ENCODE measurements around the gene PDE8B. TPM values are rescaled to one million over a fixed set of nuclear protein-coding genes. Genes with fewer than 3 reads are reported as not detected.

PDE8B gene
- total RNA-seq, 3 donors from 2014 or later, result 4.9 to 57.1 (median 8.6) TPM

- intact Hi-C loops (cut with DNase I; ENCODE audit: low total_unique reads), result no loop called here
- Histone ChIP-seq H3K4me1 (no peaks in the 10 kb centered on the region), H3K27me3 (no peaks in the 10 kb centered on the region), H3K9me3 (no peaks in the 10 kb centered on the region), H3K36me3 (no peaks in the 10 kb centered on the region), H3K4me3 (no peak overlapping the region), H3K27ac (no peak overlapping the region)
- DNase-seq (ENCODE audit: low spot score in 2 of 2), result no peak
- TF ChIP-seq CTCF (IDR thresholded peaks at IDR 0.05) (no peak), POLR2AphosphoS5 (IDR thresholded peaks at IDR 0.05) (no peak), POLR2A (IDR thresholded peaks at IDR 0.05) (no peak)
Observed at GRCh38 chr5:77251921-77252320, 41.4 kb downstream of the PDE8B start.

GRCh38 chr5:77255617-77256016 is 45.1 kb downstream of the PDE8B start:
- intact Hi-C loops (cut with DNase I; ENCODE audit: low total_unique reads), result no loop called here
- Histone ChIP-seq H3K4me3 (no peak overlapping the region), H3K27ac (no peak overlapping the region), H3K36me3 (no peaks in the 10 kb centered on the region), H3K9me3 (no peaks in the 10 kb centered on the region), H3K4me1 (no peaks in the 10 kb centered on the region), H3K27me3 (no peaks in the 10 kb centered on the region)
- no peak for DNase-seq (ENCODE audit: low spot score in 2 of 2)
- TF ChIP-seq POLR2AphosphoS5 (IDR thresholded peaks at IDR 0.05) (no peak), CTCF (IDR thresholded peaks at IDR 0.05) (no peak), POLR2A (IDR thresholded peaks at IDR 0.05) (no peak)

GRCh38 chr5:77256406-77256805 is 45.9 kb downstream of the PDE8B start:
- DNase-seq (ENCODE audit: low spot score in 2 of 2), result no peak
- H3K27ac ChIP-seq, result no peak overlapping the region
- intact Hi-C loops (cut with DNase I; ENCODE audit: low total_unique reads), result no loop called here
- no peak overlapping the region for H3K4me3 ChIP-seq
- no peak for TF ChIP-seq POLR2AphosphoS5 (IDR thresholded peaks at IDR 0.05)
- TF ChIP-seq POLR2A (IDR thresholded peaks at IDR 0.05), result no peak
- no peaks in the 10 kb centered on the region for H3K27me3 ChIP-seq
- H3K9me3 ChIP-seq, result no peaks in the 10 kb centered on the region
- no peaks in the 10 kb centered on the region for H3K4me1 ChIP-seq
- H3K36me3 ChIP-seq, result no peaks in the 10 kb centered on the region

- intact Hi-C loops (cut with DNase I; ENCODE audit: low total_unique reads), result no loop called here
- DNase-seq (ENCODE audit: low spot score in 2 of 2), result no peak
Observed at GRCh38 chr5:77258652-77259051, 48.2 kb downstream of the PDE8B start.

DNA sequence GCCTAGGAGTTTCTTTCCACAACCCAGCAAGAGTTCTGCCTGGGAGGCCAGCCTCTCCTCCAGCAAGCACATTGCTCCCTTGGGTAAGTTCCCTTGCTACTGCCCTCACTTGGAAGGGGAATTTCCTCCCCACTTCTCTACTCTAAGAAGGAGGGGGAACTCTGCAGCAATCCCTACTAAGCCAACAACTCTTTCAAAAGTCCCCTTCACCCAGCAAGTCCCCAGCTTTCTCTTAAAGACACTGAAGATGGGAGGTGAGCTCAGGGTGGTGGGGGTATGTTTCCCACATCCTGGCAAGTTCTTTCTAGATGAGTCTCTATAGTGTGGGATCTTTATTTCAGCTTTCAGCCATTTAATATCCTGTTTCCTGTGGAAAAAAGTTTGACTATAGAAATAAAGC is 49.0 kb downstream of the PDE8B start:
- intact Hi-C loops (cut with DNase I; ENCODE audit: low total_unique reads), result no loop called here
- Histone ChIP-seq H3K36me3 (no peaks in the 10 kb centered on the region), H3K4me1 (no peaks in the 10 kb centered on the region), H3K27ac (no peak overlapping the region), H3K27me3 (no peaks in the 10 kb centered on the region), H3K4me3 (no peak overlapping the region), H3K9me3 (no peaks in the 10 kb centered on the region)
- no peak for DNase-seq (ENCODE audit: low spot score in 2 of 2)
- TF ChIP-seq POLR2AphosphoS5 (IDR thresholded peaks at IDR 0.05) (no peak), POLR2A (IDR thresholded peaks at IDR 0.05) (no peak), CTCF (IDR thresholded peaks at IDR 0.05) (no peak)

More at GRCh38 chr5:77258652-77259051, 48.2 kb downstream of the PDE8B start:
- Histone ChIP-seq H3K36me3 (no peaks in the 10 kb centered on the region), H3K9me3 (no peaks in the 10 kb centered on the region), H3K4me1 (no peaks in the 10 kb centered on the region), H3K4me3 (no peak overlapping the region), H3K27me3 (no peaks in the 10 kb centered on the region), H3K27ac (no peak overlapping the region)
- no peak for TF ChIP-seq CTCF (IDR thresholded peaks at IDR 0.05)
- TF ChIP-seq POLR2AphosphoS5 (IDR thresholded peaks at IDR 0.05), result no peak
- TF ChIP-seq POLR2A (IDR thresholded peaks at IDR 0.05), result no peak

GRCh38 chr5:77262697-77263096 is 52.2 kb downstream of the PDE8B start:
- Histone ChIP-seq H3K36me3 (no peaks in the 10 kb centered on the region), H3K9me3 (no peaks in the 10 kb centered on the region), H3K27ac (no peak overlapping the region), H3K4me3 (no peak overlapping the region), H3K27me3 (no peaks in the 10 kb centered on the region), H3K4me1 (no peaks in the 10 kb centered on the region)
- no peak for DNase-seq (ENCODE audit: low spot score in 2 of 2)
- intact Hi-C loops (cut with DNase I; ENCODE audit: low total_unique reads), result no loop called here
- TF ChIP-seq CTCF (IDR thresholded peaks at IDR 0.05), result no peak
- TF ChIP-seq POLR2AphosphoS5 (IDR thresholded peaks at IDR 0.05), result no peak
- TF ChIP-seq POLR2A (IDR thresholded peaks at IDR 0.05), result no peak
